Measurements from ENCODE around the gene BCL11B.
A peak's percentile ranks its signal among the peaks of the same experiment; 100 is the strongest.

The BCL11B gene

GRCh38 chr14:99252940-99253868, 18.8 kb downstream of the BCL11B start:
- DNase-seq: no peak

DNA sequence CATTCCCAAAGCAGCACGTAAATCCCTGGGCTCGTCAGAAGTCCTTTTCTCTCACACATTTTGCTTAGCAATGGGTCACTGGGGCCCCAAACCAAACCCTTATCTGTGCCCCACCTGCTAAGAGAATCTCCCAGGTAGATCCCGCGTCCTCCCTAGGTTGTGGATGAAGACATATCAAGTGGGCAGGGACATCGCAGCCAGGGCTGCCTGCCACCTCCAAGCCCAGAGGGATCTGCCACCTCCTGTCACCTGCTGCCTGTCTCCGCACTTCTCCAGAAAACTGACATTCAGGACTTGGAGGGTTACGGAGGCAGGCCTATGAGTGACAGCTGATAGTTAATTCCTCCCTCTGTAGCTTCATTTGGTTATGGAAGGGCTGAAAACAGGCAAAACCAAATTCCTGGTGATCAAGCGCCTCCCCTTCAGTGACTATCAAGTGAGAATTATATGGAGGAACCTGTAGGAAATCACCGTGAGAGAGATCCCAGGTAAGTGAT, 19.5 kb downstream of the BCL11B start:
- no peak for DNase-seq

DNA sequence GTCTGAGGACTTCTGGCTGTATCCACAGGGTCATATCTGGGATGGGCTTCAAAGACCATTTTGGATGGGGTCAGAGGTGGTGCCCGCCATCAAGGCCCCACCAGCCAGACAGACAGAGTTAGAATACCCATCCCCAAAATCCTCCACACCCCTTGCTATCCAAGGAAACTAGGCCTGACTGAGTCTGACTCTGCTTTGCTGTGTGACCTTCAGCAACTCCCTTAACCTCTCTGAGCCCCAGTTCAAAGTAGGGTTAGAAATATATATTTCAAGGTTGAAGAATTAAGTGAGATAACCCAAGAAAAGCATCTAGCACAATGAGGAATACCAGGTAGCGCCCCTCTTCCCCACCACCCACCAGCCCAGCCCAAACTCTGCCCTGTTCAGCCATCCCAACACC, 20.3 kb downstream of the BCL11B start:
- no peak for DNase-seq

GRCh38 chr14:99250636-99251208, 21.3 kb downstream of the BCL11B start:
- DNase-seq: no peak

- DNase-seq: no peak
Measured at GRCh38 chr14:99249389-99249788, 22.6 kb downstream of the BCL11B start.

- no peak for DNase-seq
Measured at GRCh38 chr14:99248761-99249171, 23.2 kb downstream of the BCL11B start.

GRCh38 chr14:99247772-99248171, 24.2 kb downstream of the BCL11B start:
- DNase-seq: no peak

DNA sequence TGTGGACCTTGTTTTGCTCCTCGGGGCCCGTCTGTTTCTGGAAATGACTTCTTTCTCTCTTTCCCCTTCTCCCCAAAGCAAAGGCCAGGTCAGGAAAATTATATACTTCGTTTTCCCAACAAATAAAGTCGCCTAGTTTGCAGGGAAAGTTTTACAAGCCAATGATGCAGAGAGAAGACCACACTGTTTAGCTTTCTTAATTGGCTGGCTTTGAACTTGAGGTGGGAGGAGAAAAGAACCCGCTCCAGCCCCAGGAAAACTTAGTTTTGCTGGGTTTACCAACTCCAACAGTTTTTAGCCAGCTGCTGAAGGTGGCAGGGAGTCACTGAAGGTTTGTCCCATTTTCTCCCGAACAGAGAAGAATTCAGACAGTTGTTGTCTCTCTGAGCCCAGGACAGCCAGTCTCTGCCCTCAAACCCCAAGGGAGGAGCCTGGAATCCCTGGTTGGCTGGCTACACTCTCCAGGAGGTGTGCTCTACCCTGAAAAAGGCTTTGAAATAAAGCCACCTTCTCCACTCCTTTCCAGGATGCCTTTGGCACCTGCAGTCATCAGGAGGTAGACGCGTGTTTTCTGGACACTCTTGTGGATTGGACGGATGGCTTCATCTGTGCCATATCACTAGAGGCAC, 24.8 kb downstream of the BCL11B start:
- no peak for DNase-seq

DNA sequence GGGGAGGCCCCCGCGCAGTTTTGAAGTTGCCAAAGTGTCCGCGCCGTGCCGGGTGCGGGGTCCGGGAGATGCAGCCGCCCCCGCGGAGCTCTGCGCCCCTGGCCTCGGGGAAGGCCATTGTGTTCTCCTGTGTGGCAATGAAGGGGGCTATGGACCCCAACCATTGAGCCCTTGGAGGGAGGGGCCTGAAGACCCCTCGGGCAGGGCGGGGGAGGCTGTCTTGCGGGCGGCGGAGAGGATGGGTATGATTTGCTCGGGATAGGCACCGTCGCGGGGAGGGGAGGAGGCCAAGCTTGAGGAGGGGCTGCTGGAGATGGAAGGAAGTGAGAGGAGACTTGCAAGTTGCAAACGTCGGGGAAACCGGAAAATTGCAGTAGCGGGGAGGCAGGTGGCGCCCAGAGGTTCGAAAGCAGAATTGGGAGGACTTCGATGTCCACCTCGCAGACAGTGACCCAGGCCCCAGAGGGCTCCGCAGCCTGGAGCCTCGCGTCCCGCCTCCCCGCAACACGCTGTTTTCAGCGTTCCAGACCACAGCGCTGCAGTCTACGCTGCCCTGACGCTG, 25.4 kb downstream of the BCL11B start:
- DNase-seq: no peak

- DNase-seq: peak; percentile 73
Measured at GRCh38 chr14:99245564-99246511, 26.2 kb downstream of the BCL11B start.

DNA sequence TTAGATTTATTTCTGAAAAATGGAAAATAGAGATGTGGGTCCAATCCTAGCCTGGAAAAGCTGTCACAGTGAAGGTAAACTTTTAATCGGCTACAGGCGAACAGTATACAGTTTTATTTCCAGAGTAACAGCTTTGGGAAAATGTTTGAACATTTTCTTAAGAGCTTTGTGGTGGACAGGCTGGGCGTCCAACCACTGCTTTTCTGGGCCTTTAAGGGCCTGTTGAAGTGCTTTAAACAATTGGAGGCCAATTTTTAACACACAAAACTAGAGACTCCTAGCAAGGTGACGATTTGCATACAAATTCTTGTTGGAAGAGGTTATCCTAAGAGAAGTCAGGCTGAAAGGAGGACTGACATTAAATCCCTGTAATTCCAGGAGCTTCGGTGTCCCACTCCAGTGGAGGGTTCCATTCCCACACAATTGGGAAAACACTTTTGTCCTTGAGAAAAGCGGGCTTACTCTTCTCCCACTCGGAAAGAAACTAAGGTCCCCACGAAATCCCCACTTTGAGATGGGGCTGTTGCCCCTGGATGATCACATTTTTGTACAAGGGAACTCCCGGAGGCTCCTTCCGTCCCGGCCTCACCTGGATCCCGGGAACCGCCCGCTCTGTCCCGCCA, 26.9 kb downstream of the BCL11B start:
- no peak for DNase-seq

DNA sequence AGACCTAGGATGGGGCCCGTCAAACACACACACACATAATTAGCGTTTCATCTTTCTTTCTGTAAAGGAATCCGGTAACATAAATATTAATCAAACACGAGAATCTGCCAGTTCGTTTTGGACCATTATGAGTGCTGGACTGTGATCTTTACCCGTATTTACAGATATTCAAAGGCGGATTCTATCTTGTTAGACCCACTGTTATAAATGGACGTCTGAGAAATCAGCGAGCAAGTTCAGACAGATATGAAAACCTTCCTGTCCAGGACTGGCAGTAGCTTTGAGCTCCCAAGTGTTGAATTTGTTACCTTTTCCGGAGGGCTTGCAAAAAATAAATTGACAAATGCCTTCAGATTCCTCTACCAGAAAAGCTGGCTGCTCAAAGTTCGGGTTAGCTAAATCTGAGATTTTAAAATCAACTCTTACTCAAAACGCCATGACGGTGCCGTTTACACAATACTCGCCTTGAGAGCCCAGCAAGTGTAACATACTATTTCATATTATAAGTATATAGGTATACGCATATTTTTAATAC, 27.6 kb downstream of the BCL11B start:
- no peak for DNase-seq

GRCh38 chr14:99242816-99243721, 28.9 kb downstream of the BCL11B start:
- no peak for DNase-seq

- DNase-seq: no peak
Measured at GRCh38 chr14:99242238-99242637, 29.8 kb downstream of the BCL11B start.

GRCh38 chr14:99241325-99242010, 30.5 kb downstream of the BCL11B start:
- DNase-seq: no peak

DNA sequence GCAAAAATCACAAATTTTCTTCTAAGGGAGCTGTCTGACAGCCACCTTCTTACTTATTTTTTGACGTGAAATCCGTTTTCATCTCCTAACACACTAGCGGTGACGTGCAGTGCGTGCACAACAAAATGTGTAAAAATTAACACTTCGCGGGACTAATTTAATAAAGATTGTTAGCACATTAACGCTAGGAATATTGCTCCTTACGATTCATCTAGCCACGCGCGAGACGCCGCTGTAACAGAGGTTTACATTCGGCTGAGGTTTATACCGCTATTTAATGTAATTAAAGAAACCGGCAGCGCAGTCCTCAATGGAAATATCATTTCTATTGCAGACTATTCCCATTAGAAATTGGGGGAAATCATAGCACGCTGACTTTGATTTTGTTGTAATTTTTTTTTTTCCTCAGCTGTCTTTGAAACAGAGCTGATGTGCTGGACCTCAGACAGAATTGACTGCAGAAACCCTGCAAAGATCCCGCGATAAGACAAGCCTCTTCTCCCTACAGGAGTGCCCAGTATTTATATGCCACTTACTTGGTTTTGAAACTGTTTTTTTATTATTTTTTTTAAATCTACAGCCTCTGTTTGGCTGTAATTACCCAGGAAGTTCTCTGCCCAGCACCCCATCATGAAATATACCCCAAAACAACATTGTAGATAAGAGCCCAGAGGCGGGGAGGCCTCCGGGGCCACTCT, 31.2 kb downstream of the BCL11B start:
- no peak for DNase-seq

GRCh38 chr14:99239661-99240092, 32.3 kb downstream of the BCL11B start:
- no peak for DNase-seq

DNA sequence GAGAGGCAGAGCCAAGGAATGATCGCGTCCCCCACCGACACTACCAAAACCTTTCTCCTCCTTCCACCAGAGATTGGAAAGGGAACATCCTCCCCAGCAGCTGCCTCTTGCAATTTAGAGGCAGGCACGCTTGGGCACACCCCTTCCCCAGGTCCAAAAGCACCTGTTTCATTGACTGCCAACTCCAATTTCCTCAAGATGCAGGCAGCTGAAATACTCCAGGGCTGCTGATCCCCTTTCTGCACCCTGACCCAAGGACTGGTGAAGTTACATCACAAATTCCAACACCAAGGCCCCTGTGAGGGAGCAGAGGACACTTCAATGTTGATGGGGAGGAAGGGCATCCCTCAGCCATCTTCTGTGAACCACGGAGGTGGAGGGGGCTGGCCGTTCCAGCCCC, 33.8 kb downstream of the BCL11B start:
- no peak for DNase-seq

DNA sequence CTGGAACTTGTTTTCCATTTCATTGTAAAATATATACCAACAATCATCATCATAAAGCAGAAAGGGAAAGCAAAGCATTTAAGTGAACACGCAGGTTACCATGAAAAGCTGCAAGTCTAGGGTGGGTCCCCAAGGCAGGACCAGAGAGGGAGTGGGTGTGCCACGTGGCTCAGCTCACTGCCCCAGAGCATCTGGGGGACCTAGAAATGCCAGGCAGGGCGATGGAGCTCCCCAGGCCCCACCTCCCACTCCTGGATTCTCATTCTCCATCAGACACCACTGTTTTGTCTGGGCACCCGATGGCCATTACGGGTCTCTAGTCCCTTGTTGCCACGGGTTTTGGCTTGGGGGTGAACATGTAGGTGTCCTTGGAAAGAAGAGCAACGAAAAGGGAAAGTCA, 34.7 kb downstream of the BCL11B start:
- no peak for DNase-seq
